Measurements from ENCODE around the gene DMD. TPM values are rescaled to one million over a fixed set of nuclear protein-coding genes. Genes with fewer than 3 reads are reported as not detected.

The DMD gene
- total RNA-seq, 3 donors from 2014 or later (not counting 1 experiment from before 2014, with no cell fraction given) = not detected

GRCh38 chrX:31178064-31178768, 2033.1 kb downstream of the DMD start:
- no peaks in the 10 kb centered on the region for H3K9me3 Mint-ChIP-seq
- Histone ChIP-seq H3K9me3 (ENCODE audit: control insufficient read depth, insufficient read depth, low read length) (no peaks in the 10 kb centered on the region), H3K27me3 (ENCODE audit: control insufficient read depth, insufficient read depth, low read length) (no peaks in the 10 kb centered on the region), H3K36me3 (ENCODE audit: control insufficient read depth, insufficient read depth, low read length) (no peaks in the 10 kb centered on the region), H3K4me1 (ENCODE audit: control insufficient read depth, insufficient read depth, low read length) (no peaks in the 10 kb centered on the region), H3K27ac (ENCODE audit: low read length) (no peak overlapping the region), H3K4me3 (ENCODE audit: low read length) (no peak overlapping the region)
- intact Hi-C loops (cut with micrococcal nuclease) = no loop called here
- H3K36me3 Mint-ChIP-seq = no peaks in the 10 kb centered on the region
- TF ChIP-seq CTCF (IDR thresholded peaks at IDR 0.05) = no peak
- H3K27ac Mint-ChIP-seq = no peak overlapping the region
- DNase-seq (no peak), ATAC-seq (no peak)
- WGBS (ENCODE audit: insufficient coverage) = 100% methylated on average over 3 of the region's 6 CpGs
- no peaks in the 10 kb centered on the region for H3K27me3 Mint-ChIP-seq (ENCODE audit: low read depth in 2 of 2)
- no peaks in the 10 kb centered on the region for H3K4me1 Mint-ChIP-seq
- H3K4me3 Mint-ChIP-seq = no peak overlapping the region

- Mint-ChIP-seq H3K27me3 (ENCODE audit: low read depth in 2 of 2) (peaks cover 0 to 5% of the 10 kb centered on the region in 2 donors), H3K27ac (no peak overlapping the region), H3K9me3 (peaks cover 0 to 4% of the 10 kb centered on the region in 2 donors), H3K36me3 (no peaks in the 10 kb centered on the region), H3K4me3 (no peak overlapping the region), H3K4me1 (no peaks in the 10 kb centered on the region)
- no peak for ATAC-seq
- Histone ChIP-seq H3K9me3 (ENCODE audit: control insufficient read depth, insufficient read depth, low read length) (no peaks in the 10 kb centered on the region), H3K4me3 (ENCODE audit: low read length) (no peak overlapping the region), H3K36me3 (ENCODE audit: control insufficient read depth, insufficient read depth, low read length) (no peaks in the 10 kb centered on the region), H3K4me1 (ENCODE audit: control insufficient read depth, insufficient read depth, low read length) (no peaks in the 10 kb centered on the region), H3K27ac (ENCODE audit: low read length) (no peak overlapping the region), H3K27me3 (ENCODE audit: control insufficient read depth, insufficient read depth, low read length) (no peaks in the 10 kb centered on the region)
- DNase-seq = no peak
- no peak for TF ChIP-seq CTCF (IDR thresholded peaks at IDR 0.05)
- 68% methylated on average over 2 of the region's 2 CpGs for WGBS (ENCODE audit: insufficient coverage)
- intact Hi-C loops (cut with micrococcal nuclease) = no loop called here
Measured at GRCh38 chrX:31170792-31171191, 2040.6 kb downstream of the DMD start.

- intact Hi-C loops (cut with micrococcal nuclease) = no loop called here
- no peak for TF ChIP-seq CTCF (IDR thresholded peaks at IDR 0.05)
- 93% methylated on average over 2 of the region's 2 CpGs for WGBS (ENCODE audit: insufficient coverage)
- Histone ChIP-seq H3K36me3 (ENCODE audit: control insufficient read depth, insufficient read depth, low read length) (no peaks in the 10 kb centered on the region), H3K4me1 (ENCODE audit: control insufficient read depth, insufficient read depth, low read length) (no peaks in the 10 kb centered on the region), H3K4me3 (ENCODE audit: low read length) (no peak overlapping the region), H3K27ac (ENCODE audit: low read length) (no peak overlapping the region), H3K27me3 (ENCODE audit: control insufficient read depth, insufficient read depth, low read length) (no peaks in the 10 kb centered on the region), H3K9me3 (ENCODE audit: control insufficient read depth, insufficient read depth, low read length) (no peaks in the 10 kb centered on the region)
- Mint-ChIP-seq H3K27me3 (ENCODE audit: low read depth in 2 of 2) (peaks cover 0 to 5% of the 10 kb centered on the region in 2 donors), H3K4me1 (no peaks in the 10 kb centered on the region), H3K36me3 (no peaks in the 10 kb centered on the region), H3K9me3 (peaks cover 8 to 11% of the 10 kb centered on the region in 2 donors), H3K27ac (no peak overlapping the region), H3K4me3 (no peak overlapping the region)
- ATAC-seq = no peak
- no peak for DNase-seq
Measured at GRCh38 chrX:31168551-31168950, 2042.8 kb downstream of the DMD start.

GRCh38 chrX:31166832-31167231, 2044.5 kb downstream of the DMD start:
- ATAC-seq (no peak), DNase-seq (no peak)
- 90% methylated on average over 4 of the region's 5 CpGs for WGBS (ENCODE audit: insufficient coverage)
- no peak for TF ChIP-seq CTCF (IDR thresholded peaks at IDR 0.05)
- intact Hi-C loops (cut with micrococcal nuclease) = no loop called here
- Mint-ChIP-seq H3K27me3 (ENCODE audit: low read depth in 2 of 2) (peaks cover 0 to 5% of the 10 kb centered on the region in 2 donors), H3K9me3 (peaks cover 12 to 15% of the 10 kb centered on the region in 2 donors), H3K4me1 (no peaks in the 10 kb centered on the region), H3K27ac (no peak overlapping the region), H3K36me3 (no peaks in the 10 kb centered on the region), H3K4me3 (no peak overlapping the region)
- Histone ChIP-seq H3K9me3 (ENCODE audit: control insufficient read depth, insufficient read depth, low read length) (no peaks in the 10 kb centered on the region), H3K27ac (ENCODE audit: low read length) (no peak overlapping the region), H3K4me1 (ENCODE audit: control insufficient read depth, insufficient read depth, low read length) (no peaks in the 10 kb centered on the region), H3K27me3 (ENCODE audit: control insufficient read depth, insufficient read depth, low read length) (no peaks in the 10 kb centered on the region), H3K4me3 (ENCODE audit: low read length) (no peak overlapping the region), H3K36me3 (ENCODE audit: control insufficient read depth, insufficient read depth, low read length) (no peaks in the 10 kb centered on the region)

Data from natural killer cell (primary cell).